GOT3 (cell line): ENCODE results near the gene AGBL1.

Source experiments
- DNase-seq: peaks from one replicate; lab custom pipeline; 2025; ENCODE audit warnings: mixed read lengths; lab: John Stamatoyannopoulos, UW

AGBL1 gene

DNA sequence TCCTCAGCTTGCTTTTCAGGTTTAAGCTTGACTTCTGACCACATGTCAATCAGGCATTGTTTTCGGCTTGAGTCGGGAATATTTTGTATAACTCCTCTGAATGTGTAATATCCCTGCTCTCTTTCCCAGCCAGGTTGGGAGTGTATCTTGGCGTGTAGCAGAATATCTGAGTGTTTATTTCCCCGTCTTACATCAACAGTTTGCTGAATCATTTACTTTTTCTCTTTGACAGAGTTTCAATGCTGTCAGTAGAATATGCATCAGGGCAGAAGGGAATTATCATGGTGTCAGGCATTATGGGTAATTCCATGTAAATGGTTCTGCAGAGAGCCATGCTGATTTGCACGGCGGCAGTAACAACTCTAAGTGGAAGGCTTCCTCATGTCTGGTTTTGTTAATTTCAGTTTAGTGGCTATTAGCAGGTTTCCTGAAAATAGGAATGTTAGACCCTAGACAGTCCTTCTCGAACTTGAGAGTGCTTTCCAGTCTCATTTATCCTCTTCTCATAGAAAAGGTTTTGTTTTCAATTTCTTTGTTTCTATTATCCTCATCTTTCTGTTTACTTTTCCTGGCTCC is 566.3 kb downstream of the AGBL1 start:
- no peak for DNase-seq

DNA sequence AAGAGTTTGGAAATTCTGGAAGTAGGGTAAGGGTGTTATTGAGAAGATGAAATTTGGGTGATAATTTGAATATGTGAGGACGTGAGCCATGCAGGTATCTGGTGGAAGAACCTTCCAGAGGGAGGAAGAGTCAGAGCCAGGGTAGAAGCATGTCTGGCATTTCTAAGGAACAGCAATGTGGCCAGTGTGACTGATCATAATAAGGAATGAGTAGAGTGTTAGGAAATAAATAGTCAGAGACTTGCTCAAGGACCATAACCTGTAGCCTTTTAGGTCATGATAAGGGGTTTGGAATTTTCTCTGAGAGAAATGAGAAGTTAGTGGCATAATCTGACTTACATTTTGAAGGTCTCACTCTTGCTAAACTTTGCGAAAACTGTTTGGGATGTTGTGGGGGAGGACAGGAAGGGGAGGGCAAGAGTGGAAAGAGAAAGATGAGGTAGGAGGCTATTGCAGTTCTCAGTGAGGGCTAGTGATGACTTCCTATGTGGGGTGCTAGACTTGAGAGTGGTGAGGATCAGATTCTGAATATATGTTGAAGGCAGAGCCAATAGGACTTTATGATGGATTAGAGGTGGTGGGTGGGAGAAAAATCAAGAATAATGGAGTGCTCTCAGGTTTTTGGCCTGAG is 568.3 kb downstream of the AGBL1 start:
- DNase-seq = no peak

DNA sequence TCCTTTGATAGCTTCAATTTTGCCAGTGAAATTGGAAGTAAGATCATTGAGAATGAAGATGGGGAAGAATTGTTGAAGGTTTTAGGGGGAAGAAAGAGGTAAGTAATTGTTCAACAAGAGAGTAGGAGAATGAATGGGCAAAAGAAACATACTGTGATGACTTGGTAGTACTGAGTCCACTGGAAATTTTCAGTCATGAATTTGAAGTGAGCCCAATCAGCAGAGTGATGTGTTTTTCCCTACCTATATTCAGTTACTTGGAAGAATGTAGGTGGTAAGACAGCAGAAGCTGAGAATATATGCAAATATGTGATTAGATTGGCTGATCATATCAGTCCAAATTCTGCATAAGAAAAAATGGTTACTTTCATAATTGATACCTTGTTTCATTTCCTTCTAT is 569.6 kb downstream of the AGBL1 start:
- no peak for DNase-seq

DNA sequence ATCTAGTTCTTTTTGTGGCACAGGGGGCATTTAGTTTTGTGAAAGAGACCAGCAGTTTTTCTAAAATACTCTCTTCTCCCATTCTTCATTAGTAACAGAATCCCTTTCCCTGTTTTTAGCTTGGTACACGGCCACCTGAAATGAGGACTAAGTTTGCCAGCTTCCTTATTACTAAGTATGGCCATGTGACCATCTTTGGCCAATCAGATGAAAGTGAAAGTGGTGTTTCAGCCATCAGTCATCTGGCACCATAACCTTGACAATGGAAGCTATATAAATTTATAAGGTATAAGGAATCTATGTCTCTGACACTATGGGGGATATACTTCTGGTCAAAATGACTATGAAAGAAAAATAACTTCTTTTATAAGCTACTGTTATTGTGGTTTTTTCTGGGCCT is 570.4 kb downstream of the AGBL1 start:
- no peak for DNase-seq

DNA sequence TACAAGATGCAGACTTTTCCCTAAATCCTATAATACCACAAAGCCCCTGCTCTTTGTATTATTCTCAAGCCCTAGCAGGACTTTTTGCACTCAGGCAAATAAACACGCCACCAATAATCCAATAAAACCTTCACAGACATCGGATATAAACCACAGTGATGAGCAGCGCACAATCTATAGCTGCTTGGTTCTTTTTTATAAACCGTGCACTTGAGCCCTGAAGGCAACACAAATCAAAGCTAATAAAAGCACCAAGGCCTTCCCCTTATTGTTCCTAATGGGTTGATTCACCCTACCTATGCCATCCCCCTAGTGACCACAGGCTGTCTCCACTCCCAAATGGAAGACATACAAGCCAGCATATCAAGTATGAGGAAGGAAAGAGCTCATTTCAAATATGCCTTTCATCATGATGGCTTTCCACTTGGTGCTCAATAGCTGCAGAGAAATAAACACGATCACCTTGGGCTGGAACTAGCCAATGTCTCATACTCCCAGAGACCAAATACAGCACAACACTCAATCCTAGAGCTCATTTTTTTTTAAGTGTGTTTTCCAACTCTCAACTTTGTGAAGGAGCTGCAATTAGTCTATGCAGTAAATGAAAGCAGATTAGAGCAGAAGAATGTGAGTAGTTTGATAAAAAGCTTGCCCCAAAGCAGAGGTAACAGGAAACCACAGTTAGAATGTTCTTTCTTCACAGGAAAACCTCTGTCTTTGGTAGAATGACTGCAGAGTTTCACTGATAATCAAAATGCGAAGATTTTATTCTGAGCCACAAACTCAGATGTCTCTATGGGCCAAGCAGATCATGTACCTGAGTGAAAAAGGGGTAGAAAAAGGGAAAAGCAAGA is 573.9 kb downstream of the AGBL1 start:
- DNase-seq = no peak

DNA sequence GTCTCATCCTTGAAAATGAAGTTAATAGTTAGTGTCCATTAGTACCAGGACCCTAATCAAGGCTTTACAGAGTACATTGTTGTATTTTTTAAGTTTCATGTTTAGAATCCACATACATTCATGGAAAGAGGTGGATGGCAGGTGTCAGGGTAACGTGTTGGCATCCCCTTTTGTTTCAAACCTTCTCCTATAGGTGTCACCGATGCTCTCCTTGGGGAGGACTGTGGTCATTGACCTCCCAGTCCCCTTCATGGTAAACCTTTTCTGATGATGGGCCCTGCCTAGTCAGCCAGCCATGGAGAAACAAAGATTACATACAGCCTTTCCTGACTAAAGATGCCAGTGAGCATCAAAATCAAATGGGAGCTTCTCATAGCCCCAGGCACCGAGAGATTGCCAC is 574.8 kb downstream of the AGBL1 start:
- no peak for DNase-seq

DNA sequence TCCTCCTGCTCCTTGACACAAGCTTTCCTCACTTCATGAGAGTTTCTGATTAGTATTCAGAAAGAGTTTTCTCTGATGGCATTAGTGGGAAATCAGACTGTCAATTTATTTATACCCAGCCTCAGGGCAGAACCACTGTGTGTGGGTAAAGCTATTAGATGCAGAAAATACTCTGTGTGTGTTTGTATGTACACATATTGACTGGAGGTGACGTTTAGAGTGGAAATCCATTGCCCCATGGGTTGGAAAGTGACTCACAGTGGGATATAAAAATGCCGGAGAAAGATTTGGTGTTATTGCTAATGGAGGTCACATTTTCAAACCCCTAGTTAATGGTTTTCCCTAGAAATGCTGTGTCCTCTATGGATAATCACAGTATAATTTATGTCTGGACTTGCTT is 577.6 kb downstream of the AGBL1 start:
- DNase-seq = no peak

DNA sequence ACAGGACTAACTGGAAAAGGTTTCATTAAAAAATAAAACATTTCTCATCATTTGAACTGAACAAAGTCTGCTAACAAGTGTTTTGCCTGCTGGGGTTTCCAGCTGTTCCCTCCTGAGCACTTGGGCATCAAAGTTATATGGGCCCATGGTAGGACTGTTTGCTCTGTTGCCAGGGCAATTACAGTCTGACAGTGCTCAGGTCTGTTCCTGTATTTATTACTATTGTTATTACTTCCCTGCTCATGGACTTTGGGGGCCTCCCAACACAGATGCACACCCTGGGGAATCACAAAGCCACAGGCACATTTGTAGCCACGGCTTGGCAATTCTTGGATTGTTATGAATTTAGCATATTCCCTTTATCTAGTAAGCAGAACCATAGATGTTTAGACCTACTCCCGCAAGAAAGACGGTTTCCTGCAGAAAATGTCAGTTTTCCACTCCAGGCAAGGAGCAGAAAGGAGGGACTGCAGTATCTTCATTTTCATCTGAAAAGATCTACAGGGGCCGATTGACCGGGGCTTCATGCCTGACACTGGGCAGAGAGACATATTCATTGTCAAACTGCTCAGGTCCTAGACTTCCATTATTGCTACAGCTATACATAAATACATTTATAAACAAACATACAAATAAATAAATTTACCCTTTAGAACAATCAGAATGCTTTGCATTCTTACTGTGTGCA is 580.2 kb downstream of the AGBL1 start:
- no peak for DNase-seq

DNA sequence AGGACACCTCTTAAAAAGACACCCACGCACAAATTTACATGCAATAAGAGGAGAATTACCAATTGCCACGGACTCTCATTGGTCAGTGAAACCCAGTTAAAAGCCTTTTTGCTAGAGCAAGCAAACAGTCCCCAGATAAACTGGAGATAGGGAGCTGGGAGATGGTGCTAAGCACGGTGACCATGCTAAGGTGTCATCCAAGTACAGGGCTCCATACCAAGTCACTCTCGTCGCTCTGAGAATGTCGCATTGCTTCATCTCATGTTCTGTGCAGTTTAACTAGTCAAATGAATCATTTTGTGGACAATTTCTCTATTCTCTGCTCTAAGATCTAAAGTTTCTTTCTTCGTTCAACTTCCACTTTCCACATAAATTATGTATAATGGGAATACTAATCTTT is 581.9 kb downstream of the AGBL1 start:
- DNase-seq = no peak

DNA sequence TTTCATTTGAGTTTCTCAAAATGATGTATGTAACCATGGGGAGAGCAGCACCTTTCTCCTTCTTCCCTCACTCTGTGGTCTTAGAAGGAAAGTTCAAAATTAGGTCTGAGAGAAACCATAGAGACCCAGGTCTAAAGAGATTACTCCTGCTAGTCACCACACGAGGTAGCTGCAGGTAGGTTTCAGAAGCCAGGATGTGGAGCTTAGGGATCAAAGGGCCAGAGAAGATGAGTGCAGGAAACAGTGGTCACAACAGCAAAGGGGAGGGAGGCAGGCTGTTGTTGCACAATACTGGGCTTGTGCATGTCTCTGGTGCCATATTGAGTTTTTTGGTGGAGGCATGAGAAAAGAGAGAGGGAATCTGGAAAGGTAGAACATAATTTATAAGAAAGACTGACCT is 583.6 kb downstream of the AGBL1 start:
- no peak for DNase-seq

DNA sequence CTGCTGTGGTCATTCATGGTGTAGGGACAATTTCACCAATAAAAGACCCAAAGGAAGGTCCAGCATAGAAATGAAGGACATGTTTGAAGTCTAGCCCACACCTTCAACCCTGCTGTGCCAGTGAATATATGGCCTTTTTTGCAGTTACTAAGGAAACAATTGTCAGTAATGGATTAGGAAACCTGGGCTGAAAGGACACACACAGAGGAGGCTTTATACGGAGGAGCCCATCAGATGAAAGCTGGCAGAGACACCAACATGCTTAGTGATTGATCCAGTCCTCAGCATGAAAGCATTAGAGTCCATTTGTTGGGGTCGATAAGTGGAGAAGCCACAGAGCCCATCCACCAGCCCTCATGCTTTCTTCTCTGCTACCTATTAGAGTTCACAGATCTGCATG is 584.3 kb downstream of the AGBL1 start:
- DNase-seq = no peak

DNA sequence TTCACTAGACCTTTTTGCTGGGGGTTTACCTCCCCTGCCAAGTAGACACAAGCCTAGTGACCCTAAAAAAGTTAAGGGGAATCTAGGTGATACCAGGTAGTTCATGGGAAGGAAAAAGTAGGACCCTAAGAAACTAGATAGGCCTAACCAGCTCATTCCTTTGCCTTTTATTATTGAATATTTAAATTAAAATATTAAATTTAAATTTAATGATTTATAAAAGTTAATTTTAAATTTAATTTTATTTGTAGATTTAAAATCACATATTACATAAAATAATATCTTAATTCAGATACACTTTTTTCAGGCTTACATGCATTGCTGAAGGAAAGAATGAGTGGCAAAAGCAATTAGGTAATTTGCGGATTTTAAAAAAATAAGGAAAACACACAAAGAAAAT is 584.9 kb downstream of the AGBL1 start:
- no peak for DNase-seq

DNA sequence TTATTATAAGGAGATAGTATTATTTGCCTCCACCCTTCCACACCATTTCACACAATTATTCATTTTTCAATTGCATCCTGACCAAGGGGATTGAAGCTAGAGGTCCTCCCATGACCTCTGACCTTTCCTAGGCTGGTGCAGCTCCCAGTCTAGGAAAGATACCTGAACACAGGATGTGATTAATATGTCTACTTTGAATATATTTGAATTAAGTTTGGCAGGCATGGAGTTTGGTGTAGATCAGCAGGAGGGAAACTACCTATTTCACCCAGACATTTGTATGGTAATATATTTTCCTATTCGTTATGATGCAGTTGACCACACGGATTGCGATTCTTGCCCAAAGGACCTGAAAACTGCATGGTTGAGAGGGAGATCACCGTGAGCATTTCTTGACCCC is 596.3 kb downstream of the AGBL1 start:
- DNase-seq = no peak

DNA sequence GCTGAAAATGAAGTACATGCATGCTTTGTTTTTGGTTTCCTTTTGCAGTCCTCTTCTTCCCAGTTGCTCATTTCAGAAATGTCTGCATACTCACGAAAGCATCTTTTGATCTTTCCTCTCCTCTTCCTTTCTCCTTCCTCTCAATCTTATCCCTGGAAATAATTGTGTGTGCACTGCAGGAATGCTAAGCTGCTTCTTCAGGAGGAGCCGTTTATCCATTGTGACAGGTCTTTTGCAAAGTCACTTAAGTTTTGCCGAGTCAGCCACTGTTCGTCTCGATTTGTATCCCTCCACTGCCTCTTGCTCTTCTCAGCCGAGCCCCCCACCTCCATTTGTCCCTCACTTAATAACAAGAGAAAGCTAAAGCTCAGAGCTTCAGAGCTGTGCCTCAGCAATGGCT is 597.6 kb downstream of the AGBL1 start:
- no peak for DNase-seq

DNA sequence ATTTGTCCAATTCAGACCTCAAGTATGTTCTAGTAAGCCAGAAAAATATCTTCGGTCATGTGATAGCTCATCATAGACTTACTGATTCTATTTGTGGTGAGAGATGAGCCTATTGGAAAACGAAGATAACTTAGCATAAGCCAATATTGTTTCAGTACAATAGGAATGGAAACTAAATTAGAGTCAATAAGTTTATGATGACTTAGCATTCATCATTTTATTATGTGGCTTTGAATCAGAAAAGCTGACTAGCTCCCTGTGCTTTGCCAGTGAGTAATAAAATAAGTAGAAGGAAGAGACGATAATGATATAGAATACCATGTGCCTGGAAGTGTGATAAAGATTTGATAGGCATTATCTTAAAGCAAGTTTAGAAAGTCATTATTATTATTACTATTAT is 605.6 kb downstream of the AGBL1 start:
- no peak for DNase-seq

DNA sequence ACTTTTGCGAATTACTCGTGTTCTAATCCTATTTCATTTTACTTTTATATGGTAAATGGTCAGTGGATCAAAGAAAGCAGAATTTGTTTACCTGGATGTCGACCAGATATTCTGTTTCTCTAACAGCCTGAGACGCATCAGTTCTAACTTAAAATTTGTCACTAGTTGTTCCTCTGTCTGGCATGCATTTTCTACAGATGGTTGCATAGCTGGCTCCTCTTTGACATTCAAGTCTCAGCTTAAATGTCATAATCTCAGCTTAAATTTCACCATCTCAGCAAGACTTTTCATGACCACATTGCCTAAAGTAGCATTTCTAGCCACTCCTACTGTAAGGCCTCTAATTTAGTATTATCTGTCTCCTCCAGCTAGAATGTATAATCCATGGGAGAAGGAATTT is 609.3 kb downstream of the AGBL1 start:
- DNase-seq = no peak

DNA sequence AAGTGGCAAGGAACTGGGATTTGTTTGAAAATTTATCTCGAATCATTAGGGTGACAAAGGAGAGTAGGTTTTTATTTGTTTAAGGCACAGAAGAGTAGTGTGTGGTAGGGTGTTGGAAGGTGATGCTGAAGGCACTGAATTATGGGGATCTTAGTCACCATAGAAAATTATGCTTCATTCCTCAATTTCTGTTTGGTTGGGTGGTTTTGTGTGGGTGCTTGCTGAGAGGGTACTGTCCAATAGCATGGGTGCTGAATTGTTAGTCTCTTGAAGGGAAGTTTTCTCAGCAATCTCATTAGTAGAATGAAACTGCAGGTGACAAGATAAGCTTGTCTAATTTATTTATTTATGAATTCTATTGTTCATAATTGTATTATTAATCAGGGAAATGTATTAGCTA is 610.9 kb downstream of the AGBL1 start:
- no peak for DNase-seq

DNA sequence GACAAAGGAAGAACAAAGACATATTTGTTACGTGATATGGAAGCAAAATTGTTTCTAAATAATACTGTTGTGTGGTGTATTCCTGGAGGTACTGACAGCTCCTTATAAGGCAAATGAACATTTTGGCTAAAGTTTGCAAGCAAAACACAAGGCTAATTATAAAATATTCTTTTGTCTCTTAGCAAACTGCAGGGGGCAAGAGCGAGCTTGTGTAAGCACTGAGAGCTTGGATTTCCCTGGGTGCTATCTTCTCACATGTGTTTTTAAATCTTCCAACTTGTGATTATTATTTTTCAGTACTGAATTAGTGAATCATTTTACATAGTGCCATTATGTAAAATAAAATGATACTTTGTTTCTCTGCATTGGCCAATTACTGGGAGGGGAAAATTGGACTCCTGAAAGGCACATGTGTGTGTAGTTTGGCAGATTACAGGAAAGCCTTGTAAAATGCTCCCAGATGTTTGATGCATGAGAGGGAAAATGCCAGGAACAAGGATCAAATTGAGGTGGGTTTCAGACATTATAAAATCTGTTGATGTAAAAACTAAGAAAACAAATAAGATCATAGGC is 611.5 kb downstream of the AGBL1 start:
- DNase-seq = no peak

DNA sequence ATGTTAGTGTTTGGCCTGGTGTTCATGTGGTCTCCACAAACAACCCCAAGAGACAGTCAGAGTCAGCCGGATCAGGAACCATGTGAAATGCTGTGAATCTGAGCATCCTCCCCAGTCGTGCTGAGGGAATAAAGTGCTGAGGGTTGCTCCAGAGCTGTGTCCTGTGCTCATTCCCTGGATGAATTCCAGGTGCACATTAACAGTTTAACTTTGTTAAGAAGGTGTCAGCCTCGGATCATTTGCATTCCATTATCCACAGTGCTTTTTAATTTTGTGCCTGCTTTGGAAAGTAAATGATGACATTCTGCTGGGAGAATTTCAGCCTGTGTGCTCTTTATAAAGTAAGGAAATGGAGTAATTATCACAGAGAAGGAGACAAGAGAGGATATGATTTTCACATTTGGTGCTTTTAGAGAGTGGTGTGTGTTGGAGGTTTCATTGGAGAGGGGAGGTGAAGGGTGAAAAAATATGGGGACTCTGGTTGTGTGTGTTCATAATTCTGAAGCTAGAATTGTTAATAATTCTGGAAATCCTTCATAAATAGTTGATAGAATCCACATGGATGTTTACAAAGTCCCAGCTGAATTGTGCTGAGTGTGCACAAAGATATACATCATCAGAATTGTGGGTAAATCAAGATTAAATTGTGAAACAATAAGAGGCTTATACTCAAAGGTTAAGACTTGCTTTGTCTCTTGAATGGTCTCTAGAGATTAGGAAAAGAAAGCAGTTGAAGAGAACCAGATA is 621.4 kb downstream of the AGBL1 start:
- no peak for DNase-seq

DNA sequence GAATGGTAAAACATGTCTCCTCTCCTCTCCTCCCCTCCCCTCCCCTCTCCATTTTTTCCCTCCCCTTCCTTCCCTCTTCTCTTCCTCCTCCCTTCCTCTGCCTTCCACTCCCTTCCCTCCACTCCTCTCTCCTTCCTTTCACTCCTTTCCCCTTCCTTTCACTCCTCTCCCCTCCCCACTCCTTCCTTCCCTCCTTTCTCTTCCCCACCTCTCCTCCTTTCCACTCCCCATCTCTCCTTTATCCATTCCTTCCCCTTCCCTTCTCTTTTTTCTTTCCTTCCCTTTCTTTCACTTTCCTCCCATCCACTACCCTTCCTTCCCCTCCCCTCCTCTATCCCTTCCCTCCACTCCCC is 621.9 kb downstream of the AGBL1 start:
- DNase-seq = no peak

DNA sequence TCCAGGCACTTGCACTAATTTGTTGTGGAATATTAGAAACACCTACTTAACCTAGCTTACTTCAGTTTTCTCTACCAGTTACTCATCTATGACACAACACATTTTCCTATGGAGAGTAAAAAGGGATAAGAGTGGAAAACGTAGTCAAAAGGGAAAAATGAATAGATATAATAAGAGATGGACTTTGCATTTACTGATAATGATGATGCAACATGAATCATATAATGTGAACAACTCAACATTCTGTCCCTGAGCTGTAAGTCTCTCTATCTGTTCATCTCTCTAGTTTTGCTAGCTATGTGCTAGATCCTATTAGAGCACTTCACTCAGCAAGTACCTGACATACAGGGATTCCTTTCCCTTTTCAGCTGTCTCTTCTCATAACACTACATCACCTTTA is 627.1 kb downstream of the AGBL1 start:
- DNase-seq = no peak

DNA sequence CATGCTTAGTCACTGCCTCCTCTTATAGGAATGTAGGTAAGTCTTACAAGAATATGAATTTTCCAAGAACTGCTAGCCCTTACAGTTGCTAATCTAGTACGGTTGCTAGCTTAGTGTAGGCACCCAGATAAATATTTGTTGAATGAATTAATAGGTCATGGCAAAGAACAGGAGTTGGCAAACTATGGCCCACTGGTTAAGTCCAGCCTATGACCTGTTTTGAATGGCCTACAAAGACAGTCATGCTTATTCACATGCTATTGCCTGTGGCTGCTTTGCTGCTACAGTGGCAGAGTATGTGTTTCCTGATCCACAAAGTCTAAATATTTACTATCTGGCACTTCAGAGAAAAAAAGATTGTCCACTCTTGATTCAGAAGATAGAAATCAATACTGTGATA is 631.8 kb downstream of the AGBL1 start:
- no peak for DNase-seq
